Measurements from ENCODE around the gene SMCO2.

GRCh38 chr12:27480016-27480415, 33.5 kb downstream of the SMCO2 start:
- TF ChIP-seq CTCF (IDR thresholded peaks at IDR 0.05) (no peak), POLR2AphosphoS5 (IDR thresholded peaks at IDR 0.05) (no peak), EP300 (IDR thresholded peaks at IDR 0.05) (no peak)

Data from upper lobe of left lung (tissue), 4 donors.